ENCODE results near the gene NKD2. TPM values are rescaled to one million over a fixed set of nuclear protein-coding genes. Genes with fewer than 3 reads are reported as not detected.
"Not testable (repeated sequence)": the region's sequence is repeated elsewhere in the genome, so short reads cannot be mapped to it uniquely, and the experiment has no call there.

Gene NKD2
- total RNA-seq, 1 experiment from 2014 or later: not detected

DNA sequence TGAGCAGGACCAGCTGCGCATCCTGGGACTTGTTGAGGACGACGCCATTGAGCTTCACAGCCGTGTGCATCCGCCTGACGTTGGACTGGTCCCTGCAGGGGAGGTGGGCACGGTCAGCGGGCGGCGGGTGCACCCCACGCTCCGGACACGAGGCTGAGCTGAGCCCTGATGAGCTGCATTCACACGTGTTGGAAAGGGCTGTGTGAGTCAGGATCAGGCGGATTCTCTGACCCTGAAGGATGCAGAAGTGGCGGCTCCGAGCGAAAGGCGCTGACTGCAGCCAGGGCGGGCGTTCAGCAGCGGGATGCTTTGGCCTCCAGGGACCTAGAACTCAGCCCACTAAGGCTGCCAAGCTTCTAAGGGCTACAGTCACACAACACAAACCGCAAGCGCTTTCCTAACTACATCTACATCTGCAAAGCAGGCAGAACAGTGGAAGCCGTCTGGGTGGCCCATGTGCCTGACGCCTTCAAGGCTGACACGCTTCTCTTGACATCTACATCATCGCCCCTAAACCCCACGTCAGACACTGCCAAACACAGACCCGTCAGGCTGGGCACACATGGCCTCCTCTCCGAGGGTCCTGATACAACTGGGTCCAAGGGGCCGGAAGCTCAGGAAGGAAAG, 44.9 kb downstream of the NKD2 start:
- Histone ChIP-seq H3K36me3 (no peaks in the 10 kb centered on the region), H3K4me3 (no peak overlapping the region), H3K27me3 (no peaks in the 10 kb centered on the region), H3K9me3 (replicated peaks) (no peaks in the 10 kb centered on the region), H3K4me1 (no peaks in the 10 kb centered on the region), H3K27ac (no peak overlapping the region)
- no peak for DNase-seq

- Histone ChIP-seq H3K9me3 (replicated peaks) (no peaks in the 10 kb centered on the region), H3K36me3 (no peaks in the 10 kb centered on the region), H3K27ac (no peak overlapping the region), H3K4me1 (no peaks in the 10 kb centered on the region), H3K27me3 (no peaks in the 10 kb centered on the region), H3K4me3 (no peak overlapping the region)
- DNase-seq: no peak
Measured at GRCh38 chr5:1054018-1054798, 45.6 kb downstream of the NKD2 start.

GRCh38 chr5:1054799-1055775, 46.5 kb downstream of the NKD2 start:
- H3K36me3 ChIP-seq: no peaks in the 10 kb centered on the region
- H3K4me1 ChIP-seq: no peaks in the 10 kb centered on the region
- H3K4me3 ChIP-seq: no peak overlapping the region
- no peak overlapping the region for H3K27ac ChIP-seq
- H3K9me3 ChIP-seq (replicated peaks): no peaks in the 10 kb centered on the region
- no peak for DNase-seq
- H3K27me3 ChIP-seq: no peaks in the 10 kb centered on the region

- Histone ChIP-seq H3K27ac (no peak overlapping the region), H3K9me3 (replicated peaks) (no peaks in the 10 kb centered on the region), H3K4me3 (no peak overlapping the region), H3K4me1 (no peaks in the 10 kb centered on the region), H3K36me3 (no peaks in the 10 kb centered on the region), H3K27me3 (no peaks in the 10 kb centered on the region)
- no peak for DNase-seq
Measured at GRCh38 chr5:1055896-1056610, 47.5 kb downstream of the NKD2 start.

DNA sequence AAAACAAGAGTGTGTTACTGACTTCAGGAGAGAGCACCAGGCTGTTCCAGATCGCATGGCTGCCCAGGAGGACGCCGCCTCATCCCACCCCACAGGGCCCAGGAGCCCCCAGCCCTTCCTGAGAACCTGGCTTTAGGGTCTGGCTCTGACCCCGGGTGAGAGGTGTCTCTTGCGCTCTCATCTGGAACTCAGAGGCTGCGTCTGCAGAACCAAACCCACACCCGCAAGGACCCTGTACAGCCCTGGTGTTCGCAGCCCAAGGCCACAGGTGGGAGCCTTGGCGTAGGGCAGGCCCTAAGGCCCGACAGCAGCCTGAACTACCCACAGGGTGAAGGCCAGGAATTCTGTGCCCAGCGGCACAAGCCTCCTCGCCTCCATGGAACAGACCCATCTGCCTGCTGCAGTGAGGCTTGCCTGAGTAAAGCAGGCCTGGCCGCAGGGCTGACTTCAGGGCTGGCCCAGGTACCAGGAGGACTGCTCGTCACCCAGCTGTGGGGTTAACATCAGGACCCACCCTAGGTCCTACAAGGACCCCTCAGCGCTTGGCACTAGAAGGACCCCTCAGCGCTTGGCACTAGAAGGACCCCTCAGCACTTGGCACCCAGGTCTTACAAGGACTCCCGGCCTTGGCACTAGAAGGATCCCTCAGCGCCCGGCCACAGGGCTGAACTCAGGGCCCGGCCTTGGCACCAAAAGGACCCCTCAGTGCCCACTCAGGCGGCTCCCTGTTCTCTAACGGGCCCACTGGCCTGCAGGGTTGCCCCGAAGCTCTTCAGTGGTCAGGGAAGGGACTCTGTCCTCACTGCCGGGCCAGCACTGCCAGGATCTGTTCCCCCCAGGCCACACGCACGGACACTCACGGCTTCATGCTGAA, 48.2 kb downstream of the NKD2 start:
- H3K4me1 ChIP-seq: no peaks in the 10 kb centered on the region
- no peaks in the 10 kb centered on the region for H3K9me3 ChIP-seq (replicated peaks)

GRCh38 chr5:1057485-1058082, 49.0 kb downstream of the NKD2 start:
- Histone ChIP-seq H3K4me3 (no peak overlapping the region), H3K27me3 (no peaks in the 10 kb centered on the region), H3K9me3 (replicated peaks) (no peaks in the 10 kb centered on the region), H3K4me1 (no peaks in the 10 kb centered on the region), H3K27ac (no peak overlapping the region), H3K36me3 (no peaks in the 10 kb centered on the region)
- DNase-seq: no peak

More for the DNA sequence above, 48.2 kb downstream of the NKD2 start:
- Histone ChIP-seq H3K4me3 (no peak overlapping the region), H3K27me3 (no peaks in the 10 kb centered on the region), H3K36me3 (no peaks in the 10 kb centered on the region), H3K27ac (no peak overlapping the region)
- DNase-seq: no peak

GRCh38 chr5:1058083-1058945, 49.7 kb downstream of the NKD2 start:
- Histone ChIP-seq H3K9me3 (replicated peaks) (no peaks in the 10 kb centered on the region), H3K4me1 (no peaks in the 10 kb centered on the region), H3K27ac (no peak overlapping the region), H3K36me3 (no peaks in the 10 kb centered on the region), H3K4me3 (no peak overlapping the region), H3K27me3 (no peaks in the 10 kb centered on the region)
- DNase-seq: no peak

DNA sequence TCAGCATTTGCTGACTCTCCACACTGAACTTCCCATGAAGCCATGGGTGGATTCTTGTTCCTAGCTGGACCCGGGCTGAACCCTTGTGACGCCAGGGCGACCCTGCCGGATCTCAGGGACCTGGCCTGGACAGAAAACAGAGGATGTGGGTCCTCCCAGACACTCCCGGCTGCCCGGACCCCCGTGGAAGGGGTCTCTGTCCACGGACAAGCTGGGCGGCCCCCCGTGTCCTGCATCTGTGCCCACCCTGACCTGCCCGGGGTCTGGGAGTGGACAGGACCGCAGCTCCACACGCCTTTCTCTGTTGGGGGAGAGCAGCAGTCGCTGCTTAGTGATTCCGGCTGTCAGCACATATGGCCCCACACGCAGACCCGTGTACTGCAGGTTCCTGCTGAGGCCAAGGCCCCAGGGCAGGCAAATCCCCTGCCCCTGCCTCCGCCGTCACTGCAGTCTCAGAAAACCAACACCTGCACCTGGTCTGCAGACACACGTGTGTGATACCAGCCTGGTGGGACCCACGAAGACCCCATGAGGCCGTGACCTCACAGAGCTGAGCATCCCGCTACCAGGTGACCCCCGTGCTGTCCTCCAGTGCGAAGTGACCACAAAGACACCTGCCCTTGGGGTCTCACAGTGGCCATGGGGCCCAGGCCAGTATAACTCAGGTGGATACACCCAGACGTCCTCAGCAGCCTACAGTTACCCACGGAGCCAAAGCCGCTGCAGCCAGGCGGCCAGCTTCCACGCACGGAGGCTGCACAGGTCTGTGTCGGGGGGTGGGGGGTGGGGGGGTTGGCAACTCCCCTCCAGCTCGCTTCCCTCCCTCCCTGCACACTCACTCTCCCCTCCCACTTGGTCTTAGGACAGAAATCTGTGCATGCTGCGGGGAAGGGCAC, 50.6 kb downstream of the NKD2 start:
- no peaks in the 10 kb centered on the region for H3K27me3 ChIP-seq
- H3K27ac ChIP-seq: no peak overlapping the region
- H3K36me3 ChIP-seq: no peaks in the 10 kb centered on the region
- no peak overlapping the region for H3K4me3 ChIP-seq
- H3K4me1 ChIP-seq: no peaks in the 10 kb centered on the region
- no peaks in the 10 kb centered on the region for H3K9me3 ChIP-seq (replicated peaks)
- DNase-seq: no peak

DNA sequence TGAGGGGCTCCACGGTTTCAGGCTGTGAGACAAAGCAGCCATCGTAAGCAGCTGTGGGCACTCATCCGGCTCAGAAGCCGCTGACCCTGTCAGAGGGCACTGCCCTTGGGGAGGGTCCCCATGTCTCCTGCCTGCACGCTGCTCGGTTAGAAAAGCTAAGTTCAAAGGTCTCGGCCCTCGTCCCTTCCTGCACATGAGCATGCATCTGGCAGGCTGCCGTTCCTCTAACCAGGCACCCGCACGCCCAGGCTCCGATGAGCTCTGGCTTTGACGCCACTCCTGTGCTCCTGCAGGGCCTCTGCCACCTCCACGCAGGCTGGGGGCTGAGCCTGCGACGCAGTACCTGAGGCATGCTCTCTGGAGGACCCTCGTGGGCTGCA, 51.3 kb downstream of the NKD2 start:
- Histone ChIP-seq H3K36me3 (no peaks in the 10 kb centered on the region), H3K9me3 (replicated peaks) (no peaks in the 10 kb centered on the region)
- DNase-seq: no peak

DNA sequence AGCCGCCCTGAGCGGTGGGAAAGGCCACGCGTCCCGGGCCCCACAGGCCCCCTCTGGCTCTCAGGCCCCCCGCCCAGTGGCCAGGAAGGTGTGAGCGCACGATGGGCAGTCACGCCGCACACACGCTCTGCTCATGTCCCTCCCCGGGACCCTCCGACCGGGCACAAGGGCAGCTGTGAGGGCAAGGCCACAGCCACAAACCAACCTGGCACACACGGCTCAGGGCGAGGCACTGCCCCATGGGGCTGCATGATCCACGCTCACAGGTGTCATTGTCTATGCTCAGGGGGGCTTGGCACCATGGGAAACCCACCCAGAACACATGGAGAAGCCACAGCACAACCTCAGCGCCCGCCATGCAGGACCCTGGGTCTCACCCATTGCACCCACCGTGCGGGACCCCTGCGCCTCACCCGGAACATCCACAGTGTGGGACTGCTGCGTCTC, 52.0 kb downstream of the NKD2 start:
- Histone ChIP-seq H3K27me3 (no peaks in the 10 kb centered on the region), H3K27ac (no peak overlapping the region), H3K36me3 (no peaks in the 10 kb centered on the region), H3K9me3 (replicated peaks) (no peaks in the 10 kb centered on the region), H3K4me3 (no peak overlapping the region), H3K4me1 (no peaks in the 10 kb centered on the region)
- DNase-seq: no peak

More for the DNA sequence above, 51.3 kb downstream of the NKD2 start:
- H3K4me3 ChIP-seq: no peak overlapping the region
- H3K27ac ChIP-seq: no peak overlapping the region
- no peaks in the 10 kb centered on the region for H3K4me1 ChIP-seq
- H3K27me3 ChIP-seq: no peaks in the 10 kb centered on the region

- not testable (repeated sequence) for H3K27ac ChIP-seq; H3K27me3 ChIP-seq; H3K4me1 ChIP-seq; DNase-seq; H3K4me3 ChIP-seq; H3K9me3 ChIP-seq (replicated peaks); H3K36me3 ChIP-seq
Measured at GRCh38 chr5:1061292-1061691, 52.7 kb downstream of the NKD2 start.

- Histone ChIP-seq H3K9me3 (replicated peaks) (no peaks in the 10 kb centered on the region), H3K36me3 (no peaks in the 10 kb centered on the region), H3K27me3 (no peaks in the 10 kb centered on the region), H3K4me3 (no peak overlapping the region), H3K27ac (no peak overlapping the region), H3K4me1 (no peaks in the 10 kb centered on the region)
- DNase-seq: no peak
Measured at GRCh38 chr5:1061916-1062315, 53.3 kb downstream of the NKD2 start.

Data from SJCRH30 (cell line).